ENCODE data around the gene DNASE1L1.
A peak's percentile ranks its signal among the peaks of the same experiment; 100 is the strongest.

DNASE1L1 gene

DNA sequence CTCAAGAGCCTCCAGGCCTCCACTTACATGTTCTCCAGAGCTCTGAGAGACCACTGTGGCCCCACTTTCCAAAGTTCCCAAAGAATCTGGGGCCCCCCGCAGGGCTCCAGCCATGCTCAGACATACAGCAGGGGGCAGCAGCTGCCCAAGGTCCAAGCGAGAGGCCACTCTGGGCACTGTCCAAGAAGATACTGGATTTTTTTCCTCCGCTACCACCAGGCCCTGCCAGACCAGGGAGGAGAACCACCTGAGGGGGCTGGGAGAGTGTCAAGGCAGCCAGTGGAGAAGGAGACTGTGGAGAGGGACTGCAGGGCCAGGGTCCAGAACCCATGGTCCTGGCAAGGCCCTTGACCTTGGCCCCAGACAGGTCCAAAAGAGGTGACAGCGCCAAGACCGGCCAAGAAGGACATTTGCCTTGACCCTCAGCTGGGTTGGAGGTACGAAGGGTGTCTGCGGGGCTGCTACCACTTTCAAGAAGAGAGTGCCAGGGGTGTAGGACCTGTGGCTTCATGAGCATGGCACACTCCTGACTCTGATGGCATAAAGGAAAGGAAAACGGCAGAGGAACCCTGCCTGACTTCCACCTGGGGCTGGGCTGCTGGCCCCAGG is 24.7 kb downstream of the DNASE1L1 start:
- Histone ChIP-seq H3K27ac (ENCODE audit: low read length) (no peak overlapping the region), H3K4me1 (ENCODE audit: insufficient read depth, low read length) (peaks cover 11% of the 10 kb centered on the region), H3K36me3 (ENCODE audit: insufficient read depth, low read length) (peaks cover 18% of the 10 kb centered on the region; the same call in 1 of the 2 replicates), H3K4me2 (ENCODE audit: insufficient read depth, low read length) (no peak overlapping the region), H3K4me3 (ENCODE audit: low read depth in 1 of 2, low read length in 2 of 2) (no peak overlapping the region), H3K9me3 (ENCODE audit: insufficient read depth, low read length, severe bottlenecking) (no peaks in the 10 kb centered on the region), H3K27me3 (ENCODE audit: insufficient read depth, low read length, poor library complexity) (no peaks in the 10 kb centered on the region), H4K20me1 (ENCODE audit: insufficient read depth, low read length) (peaks cover 13% of the 10 kb centered on the region), H3K79me2 (ENCODE audit: insufficient read depth, low read length) (peaks cover 16% of the 10 kb centered on the region), H3K9ac (ENCODE audit: low read depth, low read length) (no peak overlapping the region), H2AFZ (ENCODE audit: low read depth, low read length) (no peak overlapping the region)
- TF ChIP-seq CTCF (IDR thresholded peaks at IDR 0.05; ENCODE audit: borderline replicate concordance, extremely low read depth, low read length, poor library complexity, severe bottlenecking) (peak; percentile 10), EZH2 (IDR thresholded peaks at IDR 0.05; ENCODE audit: borderline replicate concordance, low read depth, low read length, severe bottlenecking) (no peak)
- ATAC-seq (ENCODE audit: insufficient read depth, low read depth), result no peak
- DNase-seq, result no peak

- DNase-seq (no peak), ATAC-seq (ENCODE audit: insufficient read depth, low read depth) (no peak)
- H3K27ac ChIP-seq (ENCODE audit: low read length), result no peak overlapping the region
- no peak overlapping the region for H3K4me2 ChIP-seq (ENCODE audit: insufficient read depth, low read length)
- H3K9ac ChIP-seq (ENCODE audit: low read depth, low read length), result no peak overlapping the region
- peaks cover 11% of the 10 kb centered on the region for H3K4me1 ChIP-seq (ENCODE audit: insufficient read depth, low read length)
- peaks cover 13% of the 10 kb centered on the region for H4K20me1 ChIP-seq (ENCODE audit: insufficient read depth, low read length)
- TF ChIP-seq CTCF (IDR thresholded peaks at IDR 0.05; ENCODE audit: borderline replicate concordance, extremely low read depth, low read length, poor library complexity, severe bottlenecking), result no peak
- no peak for TF ChIP-seq EZH2 (IDR thresholded peaks at IDR 0.05; ENCODE audit: borderline replicate concordance, low read depth, low read length, severe bottlenecking)
- peaks cover 18% of the 10 kb centered on the region for H3K79me2 ChIP-seq (ENCODE audit: insufficient read depth, low read length)
- peaks cover 18% of the 10 kb centered on the region; the same call in 1 of the 2 replicates for H3K36me3 ChIP-seq (ENCODE audit: insufficient read depth, low read length)
- no peak overlapping the region for H2AFZ ChIP-seq (ENCODE audit: low read depth, low read length)
- no peak overlapping the region for H3K4me3 ChIP-seq (ENCODE audit: low read depth in 1 of 2, low read length in 2 of 2)
- no peaks in the 10 kb centered on the region for H3K27me3 ChIP-seq (ENCODE audit: insufficient read depth, low read length, poor library complexity)
- H3K9me3 ChIP-seq (ENCODE audit: insufficient read depth, low read length, severe bottlenecking), result no peaks in the 10 kb centered on the region
Observed at GRCh38 chrX:154383359-154384283, 25.4 kb downstream of the DNASE1L1 start.

- H3K36me3 ChIP-seq (ENCODE audit: insufficient read depth, low read length), result peaks cover 18% of the 10 kb centered on the region; the same call in 1 of the 2 replicates
- no peak for ATAC-seq (ENCODE audit: insufficient read depth, low read depth)
- no peak overlapping the region for H3K4me3 ChIP-seq (ENCODE audit: low read depth in 1 of 2, low read length in 2 of 2)
- no peaks in the 10 kb centered on the region for H3K27me3 ChIP-seq (ENCODE audit: insufficient read depth, low read length, poor library complexity)
- no peak overlapping the region for H3K27ac ChIP-seq (ENCODE audit: low read length)
- no peaks in the 10 kb centered on the region for H3K9me3 ChIP-seq (ENCODE audit: insufficient read depth, low read length, severe bottlenecking)
- DNase-seq, result no peak
- no peak overlapping the region for H2AFZ ChIP-seq (ENCODE audit: low read depth, low read length)
- no peak overlapping the region for H3K4me2 ChIP-seq (ENCODE audit: insufficient read depth, low read length)
- peaks cover 18% of the 10 kb centered on the region for H3K79me2 ChIP-seq (ENCODE audit: insufficient read depth, low read length)
- peaks cover 18% of the 10 kb centered on the region for H3K4me1 ChIP-seq (ENCODE audit: insufficient read depth, low read length)
- TF ChIP-seq CTCF (IDR thresholded peaks at IDR 0.05; ENCODE audit: borderline replicate concordance, extremely low read depth, low read length, poor library complexity, severe bottlenecking) (no peak), EZH2 (IDR thresholded peaks at IDR 0.05; ENCODE audit: borderline replicate concordance, low read depth, low read length, severe bottlenecking) (no peak)
- H3K9ac ChIP-seq (ENCODE audit: low read depth, low read length), result no peak overlapping the region
- peaks cover 13% of the 10 kb centered on the region for H4K20me1 ChIP-seq (ENCODE audit: insufficient read depth, low read length)
Observed at GRCh38 chrX:154382483-154383069, 26.5 kb downstream of the DNASE1L1 start.

All from DND-41 (cell line).